SKM-1 (cell line): ENCODE data around the gene UBALD2.

Experiments
- DNase-seq: peaks from one replicate; lab custom pipeline; 2025; ENCODE audit not compliant: unreplicated experiment; lab: John Stamatoyannopoulos, UW

UBALD2 gene

DNA sequence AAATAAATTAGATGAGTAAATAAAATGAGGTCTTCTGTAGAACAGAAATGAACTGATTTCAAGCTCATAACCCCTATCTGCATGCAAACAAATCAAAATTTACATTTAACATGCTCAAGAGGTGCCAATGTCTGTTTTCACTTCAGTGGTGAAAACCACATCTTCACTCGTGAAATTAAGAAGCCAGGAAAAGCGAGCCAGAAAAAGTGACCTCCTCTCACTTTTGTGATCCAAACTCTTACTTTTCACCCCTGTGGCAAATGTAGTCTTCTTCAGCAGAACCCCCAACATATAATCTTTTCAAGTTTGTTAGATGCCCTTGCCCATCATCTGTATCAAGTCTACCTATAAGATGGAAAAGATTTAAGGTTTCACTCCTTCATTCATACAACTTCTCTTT, 52.4 kb downstream of the UBALD2 start:
- DNase-seq, result no peak

DNA sequence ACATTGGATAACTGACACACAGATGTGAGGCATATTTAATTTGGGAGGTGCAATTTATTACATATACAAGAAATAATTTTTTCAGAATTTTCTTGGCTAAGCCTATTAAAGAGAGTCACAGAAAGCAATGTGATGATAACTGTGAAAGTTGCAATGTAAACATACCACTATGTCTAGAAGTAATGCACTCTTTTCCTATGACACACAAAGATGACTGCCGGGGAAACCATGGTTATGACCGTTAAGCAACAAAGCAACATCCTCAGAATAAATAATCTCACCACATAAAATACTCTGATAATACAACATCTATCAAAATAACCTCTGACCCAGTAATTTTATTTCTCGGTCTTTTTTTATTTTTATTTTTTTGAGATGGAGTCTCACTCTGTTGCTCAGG, 53.4 kb downstream of the UBALD2 start:
- DNase-seq, result no peak
